HG02885 (cell line): ENCODE measurements around the gene WASHC2A.
"Not testable (repeated sequence)": the region's sequence is repeated elsewhere in the genome, so short reads cannot be mapped to it uniquely, and the experiment has no call there.

Experiments
- ATAC-seq: cut with Tn5 transposase; IDR thresholded peaks from one replicate; pipeline ENCODE4 v1.9.1; 2021; ENCODE audit warnings: mild to moderate bottlenecking; ENCODE audit not compliant: unreplicated experiment, poor library complexity

Gene WASHC2A

GRCh38 chr10:50067546-50068351, at the start of gene WASHC2A:
Gene WASHC2A, plus strand, starts transcription at chr10:50067954. Its CDS starts 52 bp downstream, at chr10:50068006.
- peak; percentile 93 for ATAC-seq

- not testable (repeated sequence) for ATAC-seq
These were observed 48.5 kb upstream of the WASHC2A start for GRCh38 chr10:50019279-50019678.

- ATAC-seq = not testable (repeated sequence)
These were observed 47.2 kb upstream of the WASHC2A start for GRCh38 chr10:50020451-50021024.

- ATAC-seq = no peak
These were observed 46.1 kb upstream of the WASHC2A start for GRCh38 chr10:50021646-50022045.

GRCh38 chr10:50024716-50025383, 42.9 kb upstream of the WASHC2A start:
- ATAC-seq = not testable (repeated sequence)

GRCh38 chr10:50025627-50026026, 42.1 kb upstream of the WASHC2A start:
- no peak for ATAC-seq

GRCh38 chr10:50027195-50027594, 40.6 kb upstream of the WASHC2A start:
- no peak for ATAC-seq

- ATAC-seq = no peak
These were observed 34.3 kb upstream of the WASHC2A start for GRCh38 chr10:50033481-50033880.

GRCh38 chr10:50035337-50035736, 32.4 kb upstream of the WASHC2A start:
- not testable (repeated sequence) for ATAC-seq

- no peak for ATAC-seq
These were observed 22.7 kb upstream of the WASHC2A start for GRCh38 chr10:50044941-50045664.

GRCh38 chr10:50046457-50046856, 21.3 kb upstream of the WASHC2A start:
- ATAC-seq = not testable (repeated sequence)

- not testable (repeated sequence) for ATAC-seq
These were observed 20.2 kb upstream of the WASHC2A start for GRCh38 chr10:50047594-50047993.

GRCh38 chr10:50051995-50052660, 15.6 kb upstream of the WASHC2A start:
- peak; percentile 66 for ATAC-seq

GRCh38 chr10:50052778-50053376, 14.9 kb upstream of the WASHC2A start:
- ATAC-seq = not testable (repeated sequence)

GRCh38 chr10:50055494-50056292, 12.1 kb upstream of the WASHC2A start:
- not testable (repeated sequence) for ATAC-seq

GRCh38 chr10:50056654-50057053, 11.1 kb upstream of the WASHC2A start:
- ATAC-seq = not testable (repeated sequence)

GRCh38 chr10:50058727-50059126, 9.0 kb upstream of the WASHC2A start:
- ATAC-seq = not testable (repeated sequence)

- not testable (repeated sequence) for ATAC-seq
These were observed 7.8 kb upstream of the WASHC2A start for GRCh38 chr10:50059946-50060345.

- not testable (repeated sequence) for ATAC-seq
These were observed 6.2 kb upstream of the WASHC2A start for GRCh38 chr10:50061548-50061947.
